SU-DHL-6 (cell line): ENCODE measurements around the gene GRIK5.

ENCODE experiments used
- H2AFZ ChIP-seq: fragments of 200-600 bp; sonication (generic); 2 replicates; pipeline ENCODE4 v1.6.1; 2014; ENCODE audit warnings: low read depth, mild to moderate bottlenecking, moderate library complexity, mixed read lengths, antibody characterized with exemption, low read length; ENCODE audit not compliant: severe bottlenecking
- H3F3A ChIP-seq: fragments of 200-600 bp; shearing (Covaris generic); 2 replicates; pipeline ENCODE4 v1.6.0; 2016; ENCODE audit warnings: antibody characterized with exemption, mild to moderate bottlenecking; ENCODE audit not compliant: insufficient read depth
- H3K27ac ChIP-seq: fragments of 200-600 bp; sonication (generic); 2 replicates; pipeline ENCODE4 v1.5.1; 2016; ENCODE audit warnings: low read depth, mild to moderate bottlenecking, low read length, moderate library complexity, mixed read lengths
- H3K27me3 ChIP-seq: fragments of 200-600 bp; sonication (generic), shearing (Covaris generic); 2 replicates; pipeline ENCODE4 v1.6.0; 2014; ENCODE audit warnings: mild to moderate bottlenecking, low read length
- H3K36me3 ChIP-seq: fragments of 200-600 bp; sonication (generic); 2 replicates; pipeline ENCODE4 v1.6.1; 2014; ENCODE audit warnings: mild to moderate bottlenecking, low read length, mixed read lengths
- H3K4me2 ChIP-seq: fragments of 300-600, 200-600 bp; shearing (Covaris generic), sonication (generic); 2 replicates; pipeline ENCODE4 v1.6.0; 2014; ENCODE audit warnings: low read length, low read depth, mild to moderate bottlenecking; ENCODE audit not compliant: poor library complexity, severe bottlenecking
- H3K4me3 ChIP-seq: fragments of 200-600 bp; sonication (generic); 2 replicates; pipeline ENCODE4 v1.5.1; 2014; ENCODE audit warnings: antibody characterized with exemption, low read length, mild to moderate bottlenecking, mixed read lengths; ENCODE audit not compliant: insufficient read depth, poor library complexity, severe bottlenecking
- H3K79me2 ChIP-seq: fragments of 200-600 bp; sonication (generic); 2 replicates; pipeline ENCODE4 v1.6.1; 2014; ENCODE audit warnings: mild to moderate bottlenecking, low read length, moderate library complexity; ENCODE audit not compliant: insufficient read depth
- H3K9ac ChIP-seq: fragments of 200-600 bp; sonication (generic); 2 replicates; pipeline ENCODE4 v1.7.0; 2014; ENCODE audit warnings: mild to moderate bottlenecking, low read length
- H3K9me2 ChIP-seq: fragments of 200-600 bp; sonication (generic); replicated peaks from 2 replicates; pipeline ENCODE4 v1.6.1; 2014; ENCODE audit warnings: low read length; ENCODE audit not compliant: insufficient read depth
- H3K9me3 ChIP-seq: fragments of 200-600 bp; sonication (generic); 2 replicates; pipeline ENCODE4 v1.6.1; 2014; ENCODE audit warnings: low read length, mixed read lengths; ENCODE audit not compliant: insufficient read depth
- H4K20me1 ChIP-seq: fragments of 200-600 bp; sonication (generic); 2 replicates; pipeline ENCODE4 v1.6.1; 2014; ENCODE audit warnings: low read depth, mild to moderate bottlenecking, antibody characterized with exemption, low read length, moderate library complexity, mixed read lengths
- CTCF ChIP-seq: fragments of 200-600 bp; sonication (generic); IDR thresholded peaks from one replicate; pipeline ENCODE4 v1.5.1; 2017; ENCODE audit warnings: antibody characterized with exemption, mild to moderate bottlenecking, low read length, moderate library complexity; ENCODE audit not compliant: insufficient read depth, poor library complexity, severe bottlenecking
- EZH2phosphoT487 ChIP-seq: fragments of 200-600 bp; sonication (generic), shearing (Covaris generic); conservative IDR thresholded peaks from 2 replicates; pipeline ENCODE4 v1.6.1; 2018; ENCODE audit warnings: mild to moderate bottlenecking, antibody characterized with exemption, low read length, moderate library complexity, mixed read lengths

The GRIK5 gene

GRCh38 chr19:41955521-41955920 is 114.5 kb downstream of the GRIK5 start:
- Histone ChIP-seq H3K9me2 (no peaks in the 10 kb centered on the region), H3K9ac (no peak overlapping the region)
- TF ChIP-seq CTCF (no peak), EZH2phosphoT487 (no peak)

GRCh38 chr19:41951686-41952172 is 118.3 kb downstream of the GRIK5 start:
- peak overlapping the region; percentile 98 for H3K27ac ChIP-seq
- no peaks in the 10 kb centered on the region for H4K20me1 ChIP-seq
- no peaks in the 10 kb centered on the region for H3K9me2 ChIP-seq
- TF ChIP-seq CTCF (peak; percentile 81), EZH2phosphoT487 (no peak)
- no peaks in the 10 kb centered on the region for H3K36me3 ChIP-seq
- no peaks in the 10 kb centered on the region for H3K27me3 ChIP-seq
- H3K9me3 ChIP-seq: no peaks in the 10 kb centered on the region
- peaks cover 31% of the 10 kb centered on the region for H3F3A ChIP-seq
- peak overlapping the region; percentile 35 for H3K9ac ChIP-seq
- H3K4me3 ChIP-seq: no peak overlapping the region
- peak overlapping the region; percentile 17 for H3K4me2 ChIP-seq
- H3K79me2 ChIP-seq: no peaks in the 10 kb centered on the region
- no peak overlapping the region for H2AFZ ChIP-seq

More at GRCh38 chr19:41955521-41955920, 114.5 kb downstream of the GRIK5 start:
- no peaks in the 10 kb centered on the region for H4K20me1 ChIP-seq
- no peaks in the 10 kb centered on the region; the same call in 1 of the 2 replicates for H3K79me2 ChIP-seq
- no peaks in the 10 kb centered on the region for H3K27me3 ChIP-seq
- H3K36me3 ChIP-seq: no peaks in the 10 kb centered on the region
- no peaks in the 10 kb centered on the region for H3K9me3 ChIP-seq
- no peak overlapping the region for H2AFZ ChIP-seq
- H3K4me2 ChIP-seq: no peak overlapping the region
- peak overlapping the region; percentile 28 for H3K27ac ChIP-seq
- peaks cover 23% of the 10 kb centered on the region for H3F3A ChIP-seq
- H3K4me3 ChIP-seq: no peak overlapping the region
